GM12801 (cell line): Measurements from ENCODE around the gene KCNK7.

Source experiments
- CTCF ChIP-seq: IDR thresholded peaks from one replicate; pipeline ENCODE4 v1.5.1; 2011; ENCODE audit warnings: control low read depth; ENCODE audit not compliant: insufficient read length; ENCODE audit errors: extremely low read depth

Gene KCNK7

GRCh38 chr11:65593518-65594414 lies 1.8 kb downstream of the KCNK7 start:
- no peak for TF ChIP-seq CTCF

GRCh38 chr11:65592858-65593517 lies 2.6 kb downstream of the KCNK7 start:
- no peak for TF ChIP-seq CTCF

- TF ChIP-seq CTCF, result no peak
Observed at GRCh38 chr11:65591939-65592857, 3.4 kb downstream of the KCNK7 start.

GRCh38 chr11:65590240-65590738 lies 5.3 kb downstream of the KCNK7 start:
- TF ChIP-seq CTCF, result no peak

- no peak for TF ChIP-seq CTCF
Observed at GRCh38 chr11:65589444-65590239, 6.0 kb downstream of the KCNK7 start.

GRCh38 chr11:65588199-65589054 lies 7.2 kb downstream of the KCNK7 start:
- TF ChIP-seq CTCF, result no peak
